NCI-H2171 treated with DMSO at 0.1 percent for 48 hours (cell line): ENCODE results near the gene G3BP2.

Experiments used
- DNase-seq: peaks from one replicate; lab custom pipeline; 2025; lab: John Stamatoyannopoulos, UW

Gene G3BP2

GRCh38 chr4:75637827-75638226 lies 35.4 kb downstream of the G3BP2 start:
- DNase-seq, result no peak

GRCh38 chr4:75637176-75637575 lies 36.0 kb downstream of the G3BP2 start:
- no peak for DNase-seq

- DNase-seq, result no peak
Measured at GRCh38 chr4:75634951-75635350, 38.3 kb downstream of the G3BP2 start.

GRCh38 chr4:75634281-75634680 lies 38.9 kb downstream of the G3BP2 start:
- DNase-seq, result no peak

- no peak for DNase-seq
Measured at GRCh38 chr4:75633846-75634245, 39.4 kb downstream of the G3BP2 start.

- no peak for DNase-seq
Measured at GRCh38 chr4:75630937-75631329, 42.3 kb downstream of the G3BP2 start.

- peak; percentile 78 for DNase-seq
Measured at GRCh38 chr4:75630174-75630936, 42.9 kb downstream of the G3BP2 start, which contains the start of gene CDKL2. Gene CDKL2, minus strand, starts transcription at chr4:75630528. Its CDS starts 4,540 bp downstream, at chr4:75625988.

GRCh38 chr4:75629239-75629638 lies 44.0 kb downstream of the G3BP2 start:
- no peak for DNase-seq

GRCh38 chr4:75623026-75623425 lies 50.2 kb downstream of the G3BP2 start:
- no peak for DNase-seq

GRCh38 chr4:75621715-75622114 lies 51.5 kb downstream of the G3BP2 start:
- no peak for DNase-seq

GRCh38 chr4:75612306-75612705 lies 60.9 kb downstream of the G3BP2 start:
- no peak for DNase-seq

- no peak for DNase-seq
Measured at GRCh38 chr4:75605928-75606327, 67.3 kb downstream of the G3BP2 start.

- no peak for DNase-seq
Measured at GRCh38 chr4:75599647-75600046, 73.6 kb downstream of the G3BP2 start.

- no peak for DNase-seq
Measured at GRCh38 chr4:75598390-75598789, 74.8 kb downstream of the G3BP2 start.

- DNase-seq, result no peak
Measured at GRCh38 chr4:75596061-75596460, 77.2 kb downstream of the G3BP2 start.

- no peak for DNase-seq
Measured at GRCh38 chr4:75593393-75593792, 79.8 kb downstream of the G3BP2 start.
